Endodermal cell (in vitro differentiated cells): ENCODE data around the gene DMRT2. TPM values are rescaled to one million over a fixed set of nuclear protein-coding genes. Genes with fewer than 3 reads are reported as not detected.
A peak's percentile ranks its signal among the peaks of the same experiment; 100 is the strongest.

ENCODE experiments used
- DNase-seq: peaks from one replicate; pipeline ENCODE4 v3.0.0-alpha.2; 2017
- H3K27ac ChIP-seq: 2 replicates; pipeline ENCODE4 v1.5.1; 2013; ENCODE audit warnings: mild to moderate bottlenecking, low read depth, low read length, moderate library complexity
- H3K27me3 ChIP-seq: 2 replicates; pipeline ENCODE4 v1.6.1; 2013; ENCODE audit warnings: mild to moderate bottlenecking, low read length, moderate library complexity; ENCODE audit not compliant: insufficient read depth, control insufficient read depth, poor library complexity, severe bottlenecking
- H3K36me3 ChIP-seq: 2 replicates; pipeline ENCODE4 v1.7.0; 2013; ENCODE audit warnings: mild to moderate bottlenecking, low read length, moderate library complexity; ENCODE audit not compliant: control insufficient read depth, insufficient read depth
- H3K4me1 ChIP-seq: one replicate; pipeline ENCODE4 v1.7.0; 2013; ENCODE audit warnings: low read length; ENCODE audit not compliant: control insufficient read depth, insufficient read depth
- H3K4me3 ChIP-seq: 2 replicates; pipeline ENCODE4 v1.5.1; 2013; ENCODE audit warnings: mild to moderate bottlenecking, low read length, moderate library complexity
- H3K9ac ChIP-seq: 2 replicates; pipeline ENCODE4 v1.6.1; 2013; ENCODE audit warnings: mild to moderate bottlenecking, low read length, moderate library complexity; ENCODE audit not compliant: poor library complexity, severe bottlenecking; ENCODE audit errors: extremely low read depth
- H3K9me3 ChIP-seq: 2 replicates; pipeline ENCODE4 v1.6.1; 2013; ENCODE audit warnings: mild to moderate bottlenecking, low read length, moderate library complexity; ENCODE audit not compliant: control insufficient read depth
- H3K27ac Mint-ChIP-seq: 2 replicates; pipeline ENCODE4 v1.8.0; 2020; ENCODE audit warnings: mixed read lengths
- H3K27me3 Mint-ChIP-seq: 2 replicates; pipeline ENCODE4 v1.8.0; 2021; ENCODE audit warnings: mild to moderate bottlenecking, mixed read lengths; ENCODE audit not compliant: insufficient read depth
- H3K36me3 Mint-ChIP-seq: 2 replicates; pipeline ENCODE4 v1.8.0; 2020; ENCODE audit warnings: low read depth, mixed read lengths
- H3K4me1 Mint-ChIP-seq: 2 replicates; pipeline ENCODE4 v1.8.0; 2020; ENCODE audit warnings: mixed read lengths
- H3K4me3 Mint-ChIP-seq: 2 replicates; pipeline ENCODE4 v1.8.0; 2020; ENCODE audit warnings: mild to moderate bottlenecking, moderate library complexity, mixed read lengths
- H3K9me3 Mint-ChIP-seq: 2 replicates; pipeline ENCODE4 v1.8.0; 2020; ENCODE audit warnings: mild to moderate bottlenecking, mixed read lengths
- CTCF ChIP-seq: fragments of 200-600 bp; sonication (generic); conservative IDR thresholded peaks from 2 replicates; pipeline ENCODE4 v1.5.0; 2021; ENCODE audit warnings: antibody characterized with exemption, mild to moderate bottlenecking
- WGBS, 2 experiments: methylation state at CpG; one replicate each; pipeline versions ENCODE4 v1.1.5 to v1.1.7; 2013; ENCODE audit warnings: missing lambda C conversion rate in 2 of 2, mixed read lengths in 1 of 2; ENCODE audit not compliant: insufficient coverage in 1 of 2, insufficient read length in 1 of 2; 5-methylcytosine and 5-hydroxymethylcytosine counted together
- long read RNA-seq, 4 experiments: library from polyadenylated mRNA in 2 of 4; library from RNA in 1 of 4; library from capped mRNA in 1 of 4; stranded (forward) in 3 of 4; unstranded in 1 of 4; transcript quantifications; one replicate each; pipeline ENCODE4 v2.0.0, GENCODE V29; 2020 to 2021; ENCODE audit warnings: inconsistent platforms in 1 of 4
- polyA plus RNA-seq, 2 experiments: library from polyadenylated mRNA; stranded (reverse); fragments of 50-300 nt; gene quantifications; one replicate each; pipeline ENCODE4 v1.2.3, GENCODE V29; 2013
- total RNA-seq, 2 donors: library from RNA; stranded (reverse); fragmentation: NEBNext Ultra II Directional in 1 of 2; extraction: Animal tissue kit (Norgen Biotek cat#: 25700) in 1 of 2; gene quantifications; 2 replicates in 1 of 2; 3 replicates in 1 of 2; pipeline ENCODE4 v1.2.1, GENCODE V29; 2021

DMRT2 gene
- under 1 TPM in 1 of 2 donors, not detected in 1; 0.24 TPM for total RNA-seq
- polyA plus RNA-seq (2013, experiment 1 of 2): 0.75 TPM
- 0.58 TPM for polyA plus RNA-seq (2013, experiment 2 of 2)
- long read RNA-seq, experiment 1: 0 reads
- long read RNA-seq, experiment 2, partial matches to known transcripts: 1 of 1 reads
- long read RNA-seq, experiment 2, other reads (novel, unspliced or antisense): 0 of 1 reads
- long read RNA-seq, experiment 3: 0 reads
- long read RNA-seq, experiment 4: 0 reads

GRCh38 chr9:1050125-1050895 lies at the start of gene DMRT2:
TSS of gene DMRT2 (plus strand) at chr9:1050357. CDS start at chr9:1051614, 1,257 bp downstream.
- DNase-seq: peak; percentile 57

GRCh38 chr9:1001838-1002237 lies 48.3 kb upstream of the DMRT2 start:
- TF ChIP-seq CTCF: no peak
- Mint-ChIP-seq H3K4me3 (no peak overlapping the region), H3K27ac (no peak overlapping the region), H3K27me3 (peaks cover 4% of the 10 kb centered on the region), H3K36me3 (no peaks in the 10 kb centered on the region), H3K9me3 (peaks cover 27% of the 10 kb centered on the region), H3K4me1 (no peaks in the 10 kb centered on the region)
- Histone ChIP-seq H3K9me3 (peaks cover 26% of the 10 kb centered on the region), H3K9ac (no peak overlapping the region), H3K4me1 (no peaks in the 10 kb centered on the region), H3K4me3 (no peak overlapping the region), H3K27me3 (no peaks in the 10 kb centered on the region), H3K36me3 (no peaks in the 10 kb centered on the region), H3K27ac (no peak overlapping the region)
- no peak for DNase-seq
- WGBS, 2 experiments: 93 to 96% methylated on average over 4 of the region's 4 CpGs

More at GRCh38 chr9:1050125-1050895, at the start of gene DMRT2:
- H3K4me1 ChIP-seq: no peaks in the 10 kb centered on the region
- peak within 1 kb of the TSS; percentile 74 for H3K4me3 ChIP-seq
- peaks cover 99% of the 10 kb centered on the region for H3K27me3 ChIP-seq
- peak within 1 kb of the TSS; percentile 52 for H3K4me3 Mint-ChIP-seq
- no peaks in the 10 kb centered on the region for H3K36me3 ChIP-seq
- H3K27me3 Mint-ChIP-seq: peaks cover 97% of the 10 kb centered on the region
- H3K4me1 Mint-ChIP-seq: peaks cover 33% of the 10 kb centered on the region
- no peak within 1 kb of the TSS for H3K27ac ChIP-seq
- no peaks in the 10 kb centered on the region for H3K9me3 ChIP-seq
- no peak within 1 kb of the TSS for H3K27ac Mint-ChIP-seq
- no peaks in the 10 kb centered on the region for H3K36me3 Mint-ChIP-seq
- H3K9me3 Mint-ChIP-seq: peaks cover 6% of the 10 kb centered on the region
- TF ChIP-seq CTCF: no peak
- H3K9ac ChIP-seq: no peak within 1 kb of the TSS
- WGBS, 2 experiments: 1 to 2% methylated on average over 25 to 48 of the region's 48 CpGs

- Histone ChIP-seq H3K4me3 (no peak overlapping the region), H3K4me1 (no peaks in the 10 kb centered on the region), H3K9me3 (peaks cover 25% of the 10 kb centered on the region), H3K36me3 (no peaks in the 10 kb centered on the region), H3K27me3 (peaks cover 3% of the 10 kb centered on the region), H3K9ac (no peak overlapping the region), H3K27ac (no peak overlapping the region)
- WGBS, 2 experiments: 95% methylated on average over 2 of the region's 2 CpGs; no CpG with 5 or more reads in 1 of the 2 experiments
- Mint-ChIP-seq H3K4me3 (no peak overlapping the region), H3K27ac (no peak overlapping the region), H3K27me3 (peaks cover 10% of the 10 kb centered on the region), H3K9me3 (peaks cover 21% of the 10 kb centered on the region), H3K36me3 (no peaks in the 10 kb centered on the region), H3K4me1 (no peaks in the 10 kb centered on the region)
- no peak for DNase-seq
- TF ChIP-seq CTCF: no peak
These were observed 47.5 kb upstream of the DMRT2 start for GRCh38 chr9:1002678-1003077.
